Measurements from ENCODE around the gene NOTCH1. TPM values are rescaled to one million over a fixed set of nuclear protein-coding genes. Genes with fewer than 3 reads are reported as not detected.

NOTCH1 gene
- total RNA-seq, 2 experiments from 2014 or later, result 17.6 to 17.9 TPM

- H3K4me3 ChIP-seq (ENCODE audit: low read depth, low read length, poor library complexity, severe bottlenecking), result no peak overlapping the region
- intact Hi-C loops (cut with micrococcal nuclease; ENCODE audit: unreplicated experiment), result no loop called here
- no peaks in the 10 kb centered on the region for H3K4me1 ChIP-seq (ENCODE audit: insufficient read depth, low read length, poor library complexity, severe bottlenecking)
- no peaks in the 10 kb centered on the region for H3K36me3 ChIP-seq (ENCODE audit: insufficient read depth, low read length)
- no peak overlapping the region for H2AFZ ChIP-seq (ENCODE audit: low read length)
- no peaks in the 10 kb centered on the region for H4K20me1 ChIP-seq (ENCODE audit: insufficient read depth, low read length)
- no peak for DNase-seq (ENCODE audit: low spot score)
- no TSS peak for BruUV-seq (replicated peaks)
- no peak overlapping the region for H3K4me2 ChIP-seq (ENCODE audit: low read length)
- TF ChIP-seq, protein P1, sequence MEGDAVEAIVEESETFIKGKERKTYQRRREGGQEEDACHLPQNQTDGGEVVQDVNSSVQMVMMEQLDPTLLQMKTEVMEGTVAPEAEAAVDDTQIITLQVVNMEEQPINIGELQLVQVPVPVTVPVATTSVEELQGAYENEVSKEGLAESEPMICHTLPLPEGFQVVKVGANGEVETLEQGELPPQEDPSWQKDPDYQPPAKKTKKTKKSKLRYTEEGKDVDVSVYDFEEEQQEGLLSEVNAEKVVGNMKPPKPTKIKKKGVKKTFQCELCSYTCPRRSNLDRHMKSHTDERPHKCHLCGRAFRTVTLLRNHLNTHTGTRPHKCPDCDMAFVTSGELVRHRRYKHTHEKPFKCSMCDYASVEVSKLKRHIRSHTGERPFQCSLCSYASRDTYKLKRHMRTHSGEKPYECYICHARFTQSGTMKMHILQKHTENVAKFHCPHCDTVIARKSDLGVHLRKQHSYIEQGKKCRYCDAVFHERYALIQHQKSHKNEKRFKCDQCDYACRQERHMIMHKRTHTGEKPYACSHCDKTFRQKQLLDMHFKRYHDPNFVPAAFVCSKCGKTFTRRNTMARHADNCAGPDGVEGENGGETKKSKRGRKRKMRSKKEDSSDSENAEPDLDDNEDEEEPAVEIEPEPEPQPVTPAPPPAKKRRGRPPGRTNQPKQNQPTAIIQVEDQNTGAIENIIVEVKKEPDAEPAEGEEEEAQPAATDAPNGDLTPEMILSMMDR (conservative IDR thresholded peaks at IDR 0.05; ENCODE audit: low read length), result no peak
- no peak for TF ChIP-seq EZH2phosphoT487 (IDR thresholded peaks at IDR 0.05; ENCODE audit: borderline replicate concordance, low read depth, low read length)
- no peaks in the 10 kb centered on the region for H3K9me3 ChIP-seq (ENCODE audit: low read length)
- CTCF ChIA-PET (ENCODE audit: unreplicated experiment), result no interaction called here
- H3K27ac ChIP-seq (ENCODE audit: low read depth, low read length, poor library complexity, severe bottlenecking), result no peak overlapping the region
- no peaks in the 10 kb centered on the region for H3K79me2 ChIP-seq (ENCODE audit: insufficient read depth, low read depth, low read length)
- H3K9me2 ChIP-seq (ENCODE audit: insufficient read depth, low read length), result no peaks in the 10 kb centered on the region
- POLR2A ChIA-PET, result no interaction called here
Measured at GRCh38 chr9:136571531-136571930, 25.7 kb upstream of the NOTCH1 start.

DNA sequence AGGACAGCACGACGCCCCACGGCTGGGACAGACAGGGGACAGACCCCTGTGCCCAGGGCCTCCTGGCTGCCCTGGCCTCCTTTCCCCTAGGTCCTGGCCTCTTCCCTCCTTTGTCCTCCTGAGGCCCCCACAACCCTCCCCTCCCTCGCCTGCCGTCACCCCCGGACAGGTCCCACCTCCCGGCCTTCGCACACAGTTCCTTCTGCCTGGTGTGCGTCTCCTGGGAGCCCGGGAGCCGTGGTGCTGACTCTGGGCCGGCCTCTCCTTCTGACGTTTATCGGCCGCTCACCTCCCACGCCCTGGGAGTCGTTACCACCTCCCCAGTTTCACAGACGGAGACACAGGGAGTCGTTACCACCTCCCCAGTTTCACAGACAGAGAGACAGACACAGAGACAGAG, 25.1 kb upstream of the NOTCH1 start:
- Histone ChIP-seq H2AFZ (ENCODE audit: low read length) (no peak overlapping the region), H3K4me3 (ENCODE audit: low read depth, low read length, poor library complexity, severe bottlenecking) (no peak overlapping the region), H3K9me3 (ENCODE audit: low read length) (no peaks in the 10 kb centered on the region), H4K20me1 (ENCODE audit: insufficient read depth, low read length) (no peaks in the 10 kb centered on the region), H3K9me2 (ENCODE audit: insufficient read depth, low read length) (no peaks in the 10 kb centered on the region), H3K27ac (ENCODE audit: low read depth, low read length, poor library complexity, severe bottlenecking) (no peak overlapping the region), H3K79me2 (ENCODE audit: insufficient read depth, low read depth, low read length) (no peaks in the 10 kb centered on the region), H3K36me3 (ENCODE audit: insufficient read depth, low read length) (no peaks in the 10 kb centered on the region), H3K4me1 (ENCODE audit: insufficient read depth, low read length, poor library complexity, severe bottlenecking) (no peaks in the 10 kb centered on the region), H3K4me2 (ENCODE audit: low read length) (no peak overlapping the region)
- intact Hi-C loops (cut with micrococcal nuclease; ENCODE audit: unreplicated experiment), result no loop called here
- CTCF ChIA-PET (ENCODE audit: unreplicated experiment), result no interaction called here
- DNase-seq (ENCODE audit: low spot score), result no peak
- TF ChIP-seq, protein P1 (conservative IDR thresholded peaks at IDR 0.05; ENCODE audit: low read length), result no peak
- TF ChIP-seq EZH2phosphoT487 (IDR thresholded peaks at IDR 0.05; ENCODE audit: borderline replicate concordance, low read depth, low read length), result no peak
- no TSS peak for BruUV-seq (replicated peaks)
- POLR2A ChIA-PET, result no interaction called here

DNA sequence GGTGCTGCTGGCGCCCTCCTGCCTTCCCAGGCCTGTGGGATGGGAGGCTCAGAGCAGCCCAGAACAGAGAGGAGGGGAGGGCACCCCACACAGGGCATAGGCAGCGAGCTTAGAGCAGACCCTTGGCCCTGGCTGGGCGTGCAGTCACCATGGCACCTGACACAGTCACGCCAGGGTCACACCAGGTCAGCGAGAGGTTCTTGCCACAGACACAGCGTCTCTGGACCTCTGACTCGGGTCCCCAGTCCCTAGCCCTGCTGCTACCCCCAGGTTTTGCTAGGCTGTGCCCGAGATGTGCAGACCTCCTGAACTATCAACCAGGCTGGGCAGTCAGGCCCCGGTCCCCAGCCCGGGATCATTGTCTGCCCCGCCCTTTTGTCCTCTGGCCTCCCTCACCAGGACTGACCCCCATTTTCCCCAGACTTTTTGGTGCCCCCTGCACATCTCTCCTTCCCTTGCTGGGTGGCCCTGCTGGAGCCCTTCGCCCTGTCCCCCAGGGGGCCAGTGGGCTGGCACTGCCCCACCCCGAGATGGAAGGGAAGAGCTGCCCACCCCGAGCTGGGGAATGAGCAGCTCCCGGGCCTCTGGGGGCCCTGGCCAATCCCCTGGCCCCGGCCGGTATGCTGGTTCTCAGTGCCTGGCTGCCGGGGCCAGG, 24.5 kb upstream of the NOTCH1 start:
- Histone ChIP-seq H3K79me2 (ENCODE audit: insufficient read depth, low read depth, low read length) (no peaks in the 10 kb centered on the region), H2AFZ (ENCODE audit: low read length) (no peak overlapping the region), H3K9me2 (ENCODE audit: insufficient read depth, low read length) (no peaks in the 10 kb centered on the region), H3K9me3 (ENCODE audit: low read length) (no peaks in the 10 kb centered on the region), H3K4me3 (ENCODE audit: low read depth, low read length, poor library complexity, severe bottlenecking) (no peak overlapping the region), H3K27ac (ENCODE audit: low read depth, low read length, poor library complexity, severe bottlenecking) (no peak overlapping the region), H3K4me2 (ENCODE audit: low read length) (no peak overlapping the region), H3K36me3 (ENCODE audit: insufficient read depth, low read length) (no peaks in the 10 kb centered on the region), H4K20me1 (ENCODE audit: insufficient read depth, low read length) (no peaks in the 10 kb centered on the region), H3K4me1 (ENCODE audit: insufficient read depth, low read length, poor library complexity, severe bottlenecking) (no peaks in the 10 kb centered on the region)
- no peak for DNase-seq (ENCODE audit: low spot score)
- ChIA-PET CTCF (ENCODE audit: unreplicated experiment) (no interaction called here), POLR2A (no interaction called here)
- TF ChIP-seq, protein P1 (conservative IDR thresholded peaks at IDR 0.05; ENCODE audit: low read length), result no peak
- no peak for TF ChIP-seq EZH2phosphoT487 (IDR thresholded peaks at IDR 0.05; ENCODE audit: borderline replicate concordance, low read depth, low read length)
- intact Hi-C loops (cut with micrococcal nuclease; ENCODE audit: unreplicated experiment), result no loop called here
- no TSS peak for BruUV-seq (replicated peaks)
